Liver (tissue), 9 donors: ENCODE data around the gene ROMO1. TPM values are rescaled to one million over a fixed set of nuclear protein-coding genes. Genes with fewer than 3 reads are reported as not detected.

Experiments used
- DNase-seq: peaks from one replicate; pipeline ENCODE4 v3.0.0-alpha.2; 2017; ENCODE audit warnings: low spot score
- H3K27ac ChIP-seq, 2 donors: one replicate each; pipeline ENCODE4 v1.7.0; 2013; ENCODE audit warnings: inconsistent platforms in 2 of 2, low read length in 2 of 2, control low read depth in 1 of 2, low read depth in 1 of 2, mild to moderate bottlenecking in 1 of 2
- H3K27me3 ChIP-seq, 4 donors: one replicate each; pipeline versions ENCODE4 v1.6.1 to v1.7.0; 2013; ENCODE audit warnings: low read length in 3 of 4, inconsistent platforms in 1 of 4, mild to moderate bottlenecking in 1 of 4, moderate library complexity in 1 of 4; ENCODE audit not compliant: control insufficient read depth in 4 of 4, insufficient read depth in 4 of 4
- H3K36me3 ChIP-seq, 4 donors: one replicate each; pipeline versions ENCODE4 v1.6.1 to v1.7.0; 2013; ENCODE audit warnings: low read length in 3 of 4, mild to moderate bottlenecking in 3 of 4, low read depth in 1 of 4, moderate library complexity in 1 of 4; ENCODE audit not compliant: control insufficient read depth in 4 of 4, insufficient read depth in 3 of 4
- H3K4me1 ChIP-seq, 4 donors: one replicate each; pipeline versions ENCODE4 v1.6.1 to v1.7.0; 2013; ENCODE audit warnings: low read length in 3 of 4, mild to moderate bottlenecking in 3 of 4, moderate library complexity in 1 of 4; ENCODE audit not compliant: control insufficient read depth in 4 of 4, insufficient read depth in 4 of 4
- H3K4me3 ChIP-seq, 3 donors: one replicate each; pipeline versions ENCODE4 v1.6.1 to v1.7.0; 2013; ENCODE audit warnings: low read length in 3 of 3, control low read depth in 1 of 3, low read depth in 1 of 3, mild to moderate bottlenecking in 1 of 3
- H3K9ac ChIP-seq, 2 donors: one replicate each; pipeline ENCODE4 v1.7.0; 2013; ENCODE audit warnings: low read length in 2 of 2, mild to moderate bottlenecking in 2 of 2, moderate library complexity in 2 of 2, control low read depth in 1 of 2, low read depth in 1 of 2
- H3K9me3 ChIP-seq, 4 donors: one replicate each; pipeline versions ENCODE4 v1.6.1 to v1.7.0; 2013; ENCODE audit warnings: low read length in 3 of 4; ENCODE audit not compliant: control insufficient read depth in 4 of 4
- EGR1 ChIP-seq, 2 donors: IDR thresholded peaks; 2 replicates each; pipeline ENCODE4 v1.6.1; 2016 to 2018; ENCODE audit warnings: antibody characterized with exemption in 2 of 2, low read depth in 2 of 2
- FOXA1 ChIP-seq: IDR thresholded peaks from 2 replicates; pipeline ENCODE4 v1.6.1; 2016; ENCODE audit warnings: antibody characterized with exemption
- FOXA2 ChIP-seq: IDR thresholded peaks from 2 replicates; pipeline ENCODE4 v1.6.1; 2016; ENCODE audit warnings: antibody characterized with exemption
- GABPA ChIP-seq, 2 donors: IDR thresholded peaks in 1 of 2; conservative IDR thresholded peaks in 1 of 2; 2 replicates each; pipeline ENCODE4 v1.6.1; 2016; ENCODE audit warnings: antibody characterized with exemption in 2 of 2, mild to moderate bottlenecking in 1 of 2, moderate library complexity in 1 of 2
- HNF4A ChIP-seq, 2 donors: conservative IDR thresholded peaks; 2 replicates each; pipeline ENCODE4 v1.6.1; 2016; ENCODE audit warnings: antibody characterized with exemption in 2 of 2, mild to moderate bottlenecking in 2 of 2
- HNF4G ChIP-seq: IDR thresholded peaks from 2 replicates; pipeline ENCODE4 v1.6.1; 2016; ENCODE audit warnings: antibody characterized with exemption
- JUND ChIP-seq, 2 donors: IDR thresholded peaks; 2 replicates each; pipeline ENCODE4 v1.6.1; 2016; ENCODE audit warnings: antibody characterized with exemption in 2 of 2
- NR2F2 ChIP-seq: IDR thresholded peaks from 2 replicates; pipeline ENCODE4 v1.6.1; 2016; ENCODE audit warnings: antibody characterized with exemption
- RAD21 ChIP-seq, 2 donors: IDR thresholded peaks; 2 replicates each; pipeline ENCODE4 v1.6.1; 2016; ENCODE audit warnings: antibody characterized with exemption in 2 of 2, mild to moderate bottlenecking in 2 of 2
- RXRA ChIP-seq, 2 donors: IDR thresholded peaks; 2 replicates each; pipeline ENCODE4 v1.6.1; 2017 to 2018; ENCODE audit warnings: antibody characterized with exemption in 2 of 2, mild to moderate bottlenecking in 1 of 2
- SP1 ChIP-seq: IDR thresholded peaks from 2 replicates; pipeline ENCODE4 v1.6.1; 2018; ENCODE audit warnings: antibody characterized with exemption, mild to moderate bottlenecking
- TAF1 ChIP-seq: conservative IDR thresholded peaks from 2 replicates; pipeline ENCODE4 v1.6.1; 2016; ENCODE audit warnings: antibody characterized with exemption, mild to moderate bottlenecking
- YY1 ChIP-seq: IDR thresholded peaks from 2 replicates; pipeline ENCODE4 v1.6.1; 2016; ENCODE audit warnings: antibody characterized with exemption, mild to moderate bottlenecking
- WGBS: extraction: QIAGEN DNeasy Blood & Tissue Kit; methylation state at CpG from one replicate; pipeline ENCODE4 v1.1.7; 2013; 5-methylcytosine and 5-hydroxymethylcytosine counted together
- polyA plus RNA-seq, 2 donors: library from polyadenylated mRNA; stranded (reverse) in 1 of 2; unstranded in 1 of 2; fragments of 200-250 nt in 1 of 2; fragments of >200 nt in 1 of 2; fragmentation: Nextera tagmentation in 1 of 2; extraction: Ambion mirVana in 1 of 2; gene quantifications; one replicate each; pipeline versions ENCODE4 v1.2.1 to v1.2.3, GENCODE V29; 2013 to 2015
- total RNA-seq, 2 donors: library from RNA; depleted of rRNA; stranded (reverse); fragments of >200 nt; gene quantifications; one replicate each; pipeline ENCODE4 v1.2.3, GENCODE V29; 2014
- TF ChIP-seq, protein P1 (sequence below): IDR thresholded peaks from 2 replicates; pipeline ENCODE4 v1.6.1; 2016; ENCODE audit warnings: antibody characterized with exemption, mild to moderate bottlenecking
- TF ChIP-seq, protein P2 (sequence below): IDR thresholded peaks from 2 replicates; pipeline ENCODE4 v1.6.1; 2016; ENCODE audit warnings: antibody characterized with exemption
- TF ChIP-seq, protein P3 (sequence below): fragments of 150-350 bp; IDR thresholded peaks from 2 replicates; pipeline ENCODE4 v1.5.1; 2017; ENCODE audit warnings: improper control_type of control experiment, low read depth, low read length; ENCODE audit not compliant: missing input control
- TF ChIP-seq, protein P4 (sequence below): IDR thresholded peaks from 2 replicates; pipeline ENCODE4 v1.6.1; 2016; ENCODE audit warnings: antibody characterized with exemption
- TF ChIP-seq, protein P5 (sequence below): IDR thresholded peaks from 2 replicates; pipeline ENCODE4 v1.6.1; 2016; ENCODE audit warnings: antibody characterized with exemption
- donor health status: healthy.
- donor health status: healthy.
- donor health status: healthy.
- donor health status: healthy.
- donor health status: healthy.

Gene ROMO1
- total and polyA plus RNA-seq, 4 donors = 68.4 to 359 (median 147) TPM

DNA sequence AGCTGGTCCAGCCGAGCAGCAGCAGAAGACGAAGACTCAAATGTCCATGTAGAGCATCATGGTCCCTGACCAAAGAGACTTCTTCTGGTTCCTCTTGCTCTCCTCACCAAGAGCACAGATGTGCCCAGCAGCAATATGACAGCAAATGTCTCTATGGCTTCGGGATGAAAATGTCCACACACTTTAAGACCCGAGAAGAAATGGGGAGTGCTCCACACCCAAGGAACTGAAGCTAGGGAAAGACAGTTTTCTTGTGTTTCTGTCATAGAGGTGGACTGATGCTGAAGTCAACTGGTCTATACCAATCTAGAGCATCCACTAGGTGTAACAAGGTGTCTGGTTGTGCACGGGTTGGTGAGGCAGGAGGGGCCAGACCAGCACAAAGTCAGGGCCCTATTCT, 30.0 kb upstream of the ROMO1 start:
- no peaks in the 10 kb centered on the region for H3K27me3 ChIP-seq
- no peak overlapping the region for H3K9ac ChIP-seq
- no peak for DNase-seq
- H3K4me1 ChIP-seq = no peaks in the 10 kb centered on the region
- TF ChIP-seq, protein P1, sequence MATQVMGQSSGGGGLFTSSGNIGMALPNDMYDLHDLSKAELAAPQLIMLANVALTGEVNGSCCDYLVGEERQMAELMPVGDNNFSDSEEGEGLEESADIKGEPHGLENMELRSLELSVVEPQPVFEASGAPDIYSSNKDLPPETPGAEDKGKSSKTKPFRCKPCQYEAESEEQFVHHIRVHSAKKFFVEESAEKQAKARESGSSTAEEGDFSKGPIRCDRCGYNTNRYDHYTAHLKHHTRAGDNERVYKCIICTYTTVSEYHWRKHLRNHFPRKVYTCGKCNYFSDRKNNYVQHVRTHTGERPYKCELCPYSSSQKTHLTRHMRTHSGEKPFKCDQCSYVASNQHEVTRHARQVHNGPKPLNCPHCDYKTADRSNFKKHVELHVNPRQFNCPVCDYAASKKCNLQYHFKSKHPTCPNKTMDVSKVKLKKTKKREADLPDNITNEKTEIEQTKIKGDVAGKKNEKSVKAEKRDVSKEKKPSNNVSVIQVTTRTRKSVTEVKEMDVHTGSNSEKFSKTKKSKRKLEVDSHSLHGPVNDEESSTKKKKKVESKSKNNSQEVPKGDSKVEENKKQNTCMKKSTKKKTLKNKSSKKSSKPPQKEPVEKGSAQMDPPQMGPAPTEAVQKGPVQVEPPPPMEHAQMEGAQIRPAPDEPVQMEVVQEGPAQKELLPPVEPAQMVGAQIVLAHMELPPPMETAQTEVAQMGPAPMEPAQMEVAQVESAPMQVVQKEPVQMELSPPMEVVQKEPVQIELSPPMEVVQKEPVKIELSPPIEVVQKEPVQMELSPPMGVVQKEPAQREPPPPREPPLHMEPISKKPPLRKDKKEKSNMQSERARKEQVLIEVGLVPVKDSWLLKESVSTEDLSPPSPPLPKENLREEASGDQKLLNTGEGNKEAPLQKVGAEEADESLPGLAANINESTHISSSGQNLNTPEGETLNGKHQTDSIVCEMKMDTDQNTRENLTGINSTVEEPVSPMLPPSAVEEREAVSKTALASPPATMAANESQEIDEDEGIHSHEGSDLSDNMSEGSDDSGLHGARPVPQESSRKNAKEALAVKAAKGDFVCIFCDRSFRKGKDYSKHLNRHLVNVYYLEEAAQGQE = no peak
- no peak for TF ChIP-seq TAF1
- TF ChIP-seq YY1 = no peak
- no peak for TF ChIP-seq FOXA2
- TF ChIP-seq SP1 = no peak
- TF ChIP-seq HNF4G = no peak
- no peak for TF ChIP-seq HNF4A (conservative IDR thresholded peaks at IDR 0.05)
- TF ChIP-seq FOXA1 = no peak
- TF ChIP-seq, protein P2, sequence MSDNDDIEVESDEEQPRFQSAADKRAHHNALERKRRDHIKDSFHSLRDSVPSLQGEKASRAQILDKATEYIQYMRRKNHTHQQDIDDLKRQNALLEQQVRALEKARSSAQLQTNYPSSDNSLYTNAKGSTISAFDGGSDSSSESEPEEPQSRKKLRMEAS = no peak
- TF ChIP-seq JUND (IDR thresholded peaks at IDR 0.05) = no peak
- TF ChIP-seq NR2F2 = no peak
- TF ChIP-seq, protein P3, sequence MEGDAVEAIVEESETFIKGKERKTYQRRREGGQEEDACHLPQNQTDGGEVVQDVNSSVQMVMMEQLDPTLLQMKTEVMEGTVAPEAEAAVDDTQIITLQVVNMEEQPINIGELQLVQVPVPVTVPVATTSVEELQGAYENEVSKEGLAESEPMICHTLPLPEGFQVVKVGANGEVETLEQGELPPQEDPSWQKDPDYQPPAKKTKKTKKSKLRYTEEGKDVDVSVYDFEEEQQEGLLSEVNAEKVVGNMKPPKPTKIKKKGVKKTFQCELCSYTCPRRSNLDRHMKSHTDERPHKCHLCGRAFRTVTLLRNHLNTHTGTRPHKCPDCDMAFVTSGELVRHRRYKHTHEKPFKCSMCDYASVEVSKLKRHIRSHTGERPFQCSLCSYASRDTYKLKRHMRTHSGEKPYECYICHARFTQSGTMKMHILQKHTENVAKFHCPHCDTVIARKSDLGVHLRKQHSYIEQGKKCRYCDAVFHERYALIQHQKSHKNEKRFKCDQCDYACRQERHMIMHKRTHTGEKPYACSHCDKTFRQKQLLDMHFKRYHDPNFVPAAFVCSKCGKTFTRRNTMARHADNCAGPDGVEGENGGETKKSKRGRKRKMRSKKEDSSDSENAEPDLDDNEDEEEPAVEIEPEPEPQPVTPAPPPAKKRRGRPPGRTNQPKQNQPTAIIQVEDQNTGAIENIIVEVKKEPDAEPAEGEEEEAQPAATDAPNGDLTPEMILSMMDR = no peak
- TF ChIP-seq GABPA (IDR thresholded peaks at IDR 0.05 in 1 of 2, conservative IDR thresholded peaks at IDR 0.05 in 1 of 2) = no peak
- TF ChIP-seq, protein P4, sequence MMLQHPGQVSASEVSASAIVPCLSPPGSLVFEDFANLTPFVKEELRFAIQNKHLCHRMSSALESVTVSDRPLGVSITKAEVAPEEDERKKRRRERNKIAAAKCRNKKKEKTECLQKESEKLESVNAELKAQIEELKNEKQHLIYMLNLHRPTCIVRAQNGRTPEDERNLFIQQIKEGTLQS = no peak
- TF ChIP-seq EGR1 (IDR thresholded peaks at IDR 0.05; ENCODE audit: low read depth in 2 of 2) = no peak
- no peak for TF ChIP-seq RXRA (IDR thresholded peaks at IDR 0.05)
- no peak for TF ChIP-seq RAD21 (IDR thresholded peaks at IDR 0.05)
- TF ChIP-seq, protein P5, sequence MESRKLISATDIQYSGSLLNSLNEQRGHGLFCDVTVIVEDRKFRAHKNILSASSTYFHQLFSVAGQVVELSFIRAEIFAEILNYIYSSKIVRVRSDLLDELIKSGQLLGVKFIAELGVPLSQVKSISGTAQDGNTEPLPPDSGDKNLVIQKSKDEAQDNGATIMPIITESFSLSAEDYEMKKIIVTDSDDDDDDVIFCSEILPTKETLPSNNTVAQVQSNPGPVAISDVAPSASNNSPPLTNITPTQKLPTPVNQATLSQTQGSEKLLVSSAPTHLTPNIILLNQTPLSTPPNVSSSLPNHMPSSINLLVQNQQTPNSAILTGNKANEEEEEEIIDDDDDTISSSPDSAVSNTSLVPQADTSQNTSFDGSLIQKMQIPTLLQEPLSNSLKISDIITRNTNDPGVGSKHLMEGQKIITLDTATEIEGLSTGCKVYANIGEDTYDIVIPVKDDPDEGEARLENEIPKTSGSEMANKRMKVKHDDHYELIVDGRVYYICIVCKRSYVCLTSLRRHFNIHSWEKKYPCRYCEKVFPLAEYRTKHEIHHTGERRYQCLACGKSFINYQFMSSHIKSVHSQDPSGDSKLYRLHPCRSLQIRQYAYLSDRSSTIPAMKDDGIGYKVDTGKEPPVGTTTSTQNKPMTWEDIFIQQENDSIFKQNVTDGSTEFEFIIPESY = no peak
- no peak overlapping the region for H3K4me3 ChIP-seq
- H3K36me3 ChIP-seq = peaks cover 7 to 46% (median 37%) of the 10 kb centered on the region in 4 donors
- no peak overlapping the region for H3K27ac ChIP-seq
- H3K9me3 ChIP-seq = no peaks in the 10 kb centered on the region
- WGBS = 97% methylated on average over 5 of the region's 5 CpGs
